Retina (tissue), 1 donor: ENCODE data around the gene EXOSC9.

Source experiments
- DNase-seq: peaks from one replicate; pipeline ENCODE4 v3.0.0-alpha.2; 2016

Gene EXOSC9

GRCh38 chr4:121827853-121828252, 26.7 kb downstream of the EXOSC9 start:
- DNase-seq: no peak

- no peak for DNase-seq
Observed at GRCh38 chr4:121829511-121829910, 28.4 kb downstream of the EXOSC9 start.

- no peak for DNase-seq
Observed at GRCh38 chr4:121838136-121838535, 37.0 kb downstream of the EXOSC9 start.

GRCh38 chr4:121842862-121843261, 41.7 kb downstream of the EXOSC9 start:
- no peak for DNase-seq

GRCh38 chr4:121846662-121847061, 45.5 kb downstream of the EXOSC9 start:
- DNase-seq: no peak

GRCh38 chr4:121851354-121851753, 50.2 kb downstream of the EXOSC9 start:
- no peak for DNase-seq

GRCh38 chr4:121860121-121860520, 59.0 kb downstream of the EXOSC9 start:
- DNase-seq: no peak

- no peak for DNase-seq
Observed at GRCh38 chr4:121861426-121861825, 60.3 kb downstream of the EXOSC9 start.

GRCh38 chr4:121863799-121864198, 62.7 kb downstream of the EXOSC9 start:
- DNase-seq: no peak
